GM12891 (cell line): ENCODE results near the gene GALT.

Source experiments
- POLR2A ChIP-seq: IDR thresholded peaks from 2 replicates; pipeline ENCODE4 v1.6.1; 2011; ENCODE audit warnings: low read depth, low read length, control low read depth
- POLR2AphosphoS5 ChIP-seq: IDR thresholded peaks from 2 replicates; pipeline ENCODE4 v1.6.1; 2011; ENCODE audit warnings: low read depth, low read length, control low read depth
- TAF1 ChIP-seq: IDR thresholded peaks from 2 replicates; pipeline ENCODE4 v1.6.1; 2011; ENCODE audit warnings: low read depth, low read length, control low read depth

DNA sequence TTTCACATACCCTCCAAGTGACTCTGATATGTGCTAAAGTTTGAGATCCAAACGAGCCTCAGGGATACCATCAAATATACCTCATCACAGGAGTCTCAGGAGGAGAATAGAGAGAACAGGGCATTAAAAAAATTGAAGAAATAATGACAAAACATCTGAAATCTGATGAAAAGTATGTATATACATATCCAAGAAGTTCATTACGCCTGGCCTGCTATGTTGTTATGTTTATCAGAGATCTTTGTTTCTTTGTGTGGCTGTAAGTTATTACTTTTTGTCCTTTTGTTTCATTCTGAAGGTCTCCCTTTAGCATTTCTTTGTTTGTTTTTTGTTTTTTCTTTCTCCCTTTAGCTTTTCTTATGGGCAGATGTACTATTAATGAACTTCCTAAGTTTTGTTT, 47.1 kb downstream of the GALT start:
- no peak for TF ChIP-seq TAF1
- no peak for TF ChIP-seq POLR2A
- TF ChIP-seq POLR2AphosphoS5, result no peak
